Liver (tissue), 9 donors: ENCODE results near the gene ITGB7. TPM values are rescaled to one million over a fixed set of nuclear protein-coding genes. Genes with fewer than 3 reads are reported as not detected.

Experiments used
- DNase-seq: peaks from one replicate; pipeline ENCODE4 v3.0.0-alpha.2; 2017; ENCODE audit warnings: low spot score
- H3K27ac ChIP-seq, 2 donors: one replicate each; pipeline ENCODE4 v1.7.0; 2013; ENCODE audit warnings: inconsistent platforms in 2 of 2, low read length in 2 of 2, control low read depth in 1 of 2, low read depth in 1 of 2, mild to moderate bottlenecking in 1 of 2
- H3K27me3 ChIP-seq, 4 donors: one replicate each; pipeline versions ENCODE4 v1.6.1 to v1.7.0; 2013; ENCODE audit warnings: low read length in 3 of 4, inconsistent platforms in 1 of 4, mild to moderate bottlenecking in 1 of 4, moderate library complexity in 1 of 4; ENCODE audit not compliant: control insufficient read depth in 4 of 4, insufficient read depth in 4 of 4
- H3K36me3 ChIP-seq, 4 donors: one replicate each; pipeline versions ENCODE4 v1.6.1 to v1.7.0; 2013; ENCODE audit warnings: low read length in 3 of 4, mild to moderate bottlenecking in 3 of 4, low read depth in 1 of 4, moderate library complexity in 1 of 4; ENCODE audit not compliant: control insufficient read depth in 4 of 4, insufficient read depth in 3 of 4
- H3K4me1 ChIP-seq, 4 donors: one replicate each; pipeline versions ENCODE4 v1.6.1 to v1.7.0; 2013; ENCODE audit warnings: low read length in 3 of 4, mild to moderate bottlenecking in 3 of 4, moderate library complexity in 1 of 4; ENCODE audit not compliant: control insufficient read depth in 4 of 4, insufficient read depth in 4 of 4
- H3K4me3 ChIP-seq, 3 donors: one replicate each; pipeline versions ENCODE4 v1.6.1 to v1.7.0; 2013; ENCODE audit warnings: low read length in 3 of 3, control low read depth in 1 of 3, low read depth in 1 of 3, mild to moderate bottlenecking in 1 of 3
- H3K9ac ChIP-seq, 2 donors: one replicate each; pipeline ENCODE4 v1.7.0; 2013; ENCODE audit warnings: low read length in 2 of 2, mild to moderate bottlenecking in 2 of 2, moderate library complexity in 2 of 2, control low read depth in 1 of 2, low read depth in 1 of 2
- H3K9me3 ChIP-seq, 4 donors: one replicate each; pipeline versions ENCODE4 v1.6.1 to v1.7.0; 2013; ENCODE audit warnings: low read length in 3 of 4; ENCODE audit not compliant: control insufficient read depth in 4 of 4
- EGR1 ChIP-seq, 2 donors: IDR thresholded peaks; 2 replicates each; pipeline ENCODE4 v1.6.1; 2016 to 2018; ENCODE audit warnings: antibody characterized with exemption in 2 of 2, low read depth in 2 of 2
- FOXA2 ChIP-seq: IDR thresholded peaks from 2 replicates; pipeline ENCODE4 v1.6.1; 2016; ENCODE audit warnings: antibody characterized with exemption
- GABPA ChIP-seq, 2 donors: IDR thresholded peaks in 1 of 2; conservative IDR thresholded peaks in 1 of 2; 2 replicates each; pipeline ENCODE4 v1.6.1; 2016; ENCODE audit warnings: antibody characterized with exemption in 2 of 2, mild to moderate bottlenecking in 1 of 2, moderate library complexity in 1 of 2
- HNF4G ChIP-seq: IDR thresholded peaks from 2 replicates; pipeline ENCODE4 v1.6.1; 2016; ENCODE audit warnings: antibody characterized with exemption
- JUND ChIP-seq, 2 donors: IDR thresholded peaks; 2 replicates each; pipeline ENCODE4 v1.6.1; 2016; ENCODE audit warnings: antibody characterized with exemption in 2 of 2
- NR2F2 ChIP-seq: IDR thresholded peaks from 2 replicates; pipeline ENCODE4 v1.6.1; 2016; ENCODE audit warnings: antibody characterized with exemption
- RAD21 ChIP-seq, 2 donors: IDR thresholded peaks; 2 replicates each; pipeline ENCODE4 v1.6.1; 2016; ENCODE audit warnings: antibody characterized with exemption in 2 of 2, mild to moderate bottlenecking in 2 of 2
- RXRA ChIP-seq, 2 donors: IDR thresholded peaks; 2 replicates each; pipeline ENCODE4 v1.6.1; 2017 to 2018; ENCODE audit warnings: antibody characterized with exemption in 2 of 2, mild to moderate bottlenecking in 1 of 2
- SP1 ChIP-seq: IDR thresholded peaks from 2 replicates; pipeline ENCODE4 v1.6.1; 2018; ENCODE audit warnings: antibody characterized with exemption, mild to moderate bottlenecking
- YY1 ChIP-seq: IDR thresholded peaks from 2 replicates; pipeline ENCODE4 v1.6.1; 2016; ENCODE audit warnings: antibody characterized with exemption, mild to moderate bottlenecking
- WGBS: extraction: QIAGEN DNeasy Blood & Tissue Kit; methylation state at CpG from one replicate; pipeline ENCODE4 v1.1.7; 2013; 5-methylcytosine and 5-hydroxymethylcytosine counted together
- polyA plus RNA-seq, 2 donors: library from polyadenylated mRNA; stranded (reverse) in 1 of 2; unstranded in 1 of 2; fragments of 200-250 nt in 1 of 2; fragments of >200 nt in 1 of 2; fragmentation: Nextera tagmentation in 1 of 2; extraction: Ambion mirVana in 1 of 2; gene quantifications; one replicate each; pipeline versions ENCODE4 v1.2.1 to v1.2.3, GENCODE V29; 2013 to 2015
- total RNA-seq, 2 donors: library from RNA; depleted of rRNA; stranded (reverse); fragments of >200 nt; gene quantifications; one replicate each; pipeline ENCODE4 v1.2.3, GENCODE V29; 2014
- TF ChIP-seq, protein P1 (sequence below): IDR thresholded peaks from 2 replicates; pipeline ENCODE4 v1.6.1; 2016; ENCODE audit warnings: antibody characterized with exemption, mild to moderate bottlenecking
- TF ChIP-seq, protein P2 (sequence below): IDR thresholded peaks from 2 replicates; pipeline ENCODE4 v1.6.1; 2016; ENCODE audit warnings: antibody characterized with exemption
- TF ChIP-seq, protein P3 (sequence below): fragments of 150-350 bp; IDR thresholded peaks from 2 replicates; pipeline ENCODE4 v1.5.1; 2017; ENCODE audit warnings: improper control_type of control experiment, low read depth, low read length; ENCODE audit not compliant: missing input control
- TF ChIP-seq, protein P4 (sequence below): IDR thresholded peaks from 2 replicates; pipeline ENCODE4 v1.6.1; 2016; ENCODE audit warnings: antibody characterized with exemption
- TF ChIP-seq, protein P5 (sequence below): IDR thresholded peaks from 2 replicates; pipeline ENCODE4 v1.6.1; 2016; ENCODE audit warnings: antibody characterized with exemption
- donor health status: healthy.
- donor health status: healthy.
- donor health status: healthy.
- donor health status: healthy.
- donor health status: healthy.

ITGB7 gene
- total and polyA plus RNA-seq, 4 donors, result 1.7 to 2.4 (median 2.1) TPM

DNA sequence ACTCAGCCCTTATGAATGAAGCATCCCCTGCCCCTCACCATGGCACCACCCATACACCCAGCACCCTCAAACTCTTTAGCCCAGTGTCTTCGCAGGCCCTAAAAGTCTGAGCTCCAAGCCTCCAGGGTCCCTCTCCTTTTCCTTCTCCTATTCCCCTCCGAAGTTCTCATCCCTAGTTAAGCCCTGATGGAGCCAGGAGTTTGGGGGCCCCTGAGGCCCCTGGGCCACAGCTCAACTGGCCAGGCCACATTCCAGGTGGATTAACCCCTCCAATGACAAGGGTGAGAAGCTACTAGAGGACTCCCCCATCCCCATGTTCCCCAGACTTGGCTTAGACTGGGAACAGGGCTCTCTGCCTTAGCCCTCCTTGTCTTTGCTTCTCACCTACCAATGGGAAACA lies 22.4 kb upstream of the ITGB7 start (continued):
- TF ChIP-seq, protein P1, sequence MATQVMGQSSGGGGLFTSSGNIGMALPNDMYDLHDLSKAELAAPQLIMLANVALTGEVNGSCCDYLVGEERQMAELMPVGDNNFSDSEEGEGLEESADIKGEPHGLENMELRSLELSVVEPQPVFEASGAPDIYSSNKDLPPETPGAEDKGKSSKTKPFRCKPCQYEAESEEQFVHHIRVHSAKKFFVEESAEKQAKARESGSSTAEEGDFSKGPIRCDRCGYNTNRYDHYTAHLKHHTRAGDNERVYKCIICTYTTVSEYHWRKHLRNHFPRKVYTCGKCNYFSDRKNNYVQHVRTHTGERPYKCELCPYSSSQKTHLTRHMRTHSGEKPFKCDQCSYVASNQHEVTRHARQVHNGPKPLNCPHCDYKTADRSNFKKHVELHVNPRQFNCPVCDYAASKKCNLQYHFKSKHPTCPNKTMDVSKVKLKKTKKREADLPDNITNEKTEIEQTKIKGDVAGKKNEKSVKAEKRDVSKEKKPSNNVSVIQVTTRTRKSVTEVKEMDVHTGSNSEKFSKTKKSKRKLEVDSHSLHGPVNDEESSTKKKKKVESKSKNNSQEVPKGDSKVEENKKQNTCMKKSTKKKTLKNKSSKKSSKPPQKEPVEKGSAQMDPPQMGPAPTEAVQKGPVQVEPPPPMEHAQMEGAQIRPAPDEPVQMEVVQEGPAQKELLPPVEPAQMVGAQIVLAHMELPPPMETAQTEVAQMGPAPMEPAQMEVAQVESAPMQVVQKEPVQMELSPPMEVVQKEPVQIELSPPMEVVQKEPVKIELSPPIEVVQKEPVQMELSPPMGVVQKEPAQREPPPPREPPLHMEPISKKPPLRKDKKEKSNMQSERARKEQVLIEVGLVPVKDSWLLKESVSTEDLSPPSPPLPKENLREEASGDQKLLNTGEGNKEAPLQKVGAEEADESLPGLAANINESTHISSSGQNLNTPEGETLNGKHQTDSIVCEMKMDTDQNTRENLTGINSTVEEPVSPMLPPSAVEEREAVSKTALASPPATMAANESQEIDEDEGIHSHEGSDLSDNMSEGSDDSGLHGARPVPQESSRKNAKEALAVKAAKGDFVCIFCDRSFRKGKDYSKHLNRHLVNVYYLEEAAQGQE, result no peak
- TF ChIP-seq YY1, result no peak
- no peak for TF ChIP-seq RXRA (IDR thresholded peaks at IDR 0.05)

DNA sequence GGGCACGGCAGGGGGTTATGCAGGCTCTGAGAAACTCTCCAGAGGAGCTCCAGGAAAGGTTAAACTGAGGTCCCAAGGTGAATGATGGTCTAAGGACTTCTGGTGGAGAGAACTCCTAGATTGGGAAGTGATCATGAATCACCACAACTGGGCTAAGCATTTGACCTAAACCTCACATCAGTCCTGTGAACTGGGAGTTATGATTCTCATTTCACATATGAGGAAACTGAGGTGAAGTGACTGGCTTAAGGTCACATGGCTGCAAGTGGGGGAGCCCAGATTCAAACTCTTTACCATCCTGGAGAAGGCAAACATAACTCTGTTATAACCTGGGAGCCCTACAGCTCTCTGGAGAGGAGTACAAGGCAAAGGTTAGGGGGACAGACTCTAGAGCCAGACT lies 20.8 kb upstream of the ITGB7 start:
- no peak overlapping the region for H3K9ac ChIP-seq
- TF ChIP-seq RAD21 (IDR thresholded peaks at IDR 0.05) (no peak), GABPA (IDR thresholded peaks at IDR 0.05 in 1 of 2, conservative IDR thresholded peaks at IDR 0.05 in 1 of 2) (no peak), JUND (IDR thresholded peaks at IDR 0.05) (no peak), FOXA2 (no peak), NR2F2 (no peak), RXRA (IDR thresholded peaks at IDR 0.05) (no peak), HNF4G (no peak), SP1 (no peak), EGR1 (IDR thresholded peaks at IDR 0.05; ENCODE audit: low read depth in 2 of 2) (no peak)
- TF ChIP-seq, protein P2, sequence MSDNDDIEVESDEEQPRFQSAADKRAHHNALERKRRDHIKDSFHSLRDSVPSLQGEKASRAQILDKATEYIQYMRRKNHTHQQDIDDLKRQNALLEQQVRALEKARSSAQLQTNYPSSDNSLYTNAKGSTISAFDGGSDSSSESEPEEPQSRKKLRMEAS, result no peak
- TF ChIP-seq, protein P3, sequence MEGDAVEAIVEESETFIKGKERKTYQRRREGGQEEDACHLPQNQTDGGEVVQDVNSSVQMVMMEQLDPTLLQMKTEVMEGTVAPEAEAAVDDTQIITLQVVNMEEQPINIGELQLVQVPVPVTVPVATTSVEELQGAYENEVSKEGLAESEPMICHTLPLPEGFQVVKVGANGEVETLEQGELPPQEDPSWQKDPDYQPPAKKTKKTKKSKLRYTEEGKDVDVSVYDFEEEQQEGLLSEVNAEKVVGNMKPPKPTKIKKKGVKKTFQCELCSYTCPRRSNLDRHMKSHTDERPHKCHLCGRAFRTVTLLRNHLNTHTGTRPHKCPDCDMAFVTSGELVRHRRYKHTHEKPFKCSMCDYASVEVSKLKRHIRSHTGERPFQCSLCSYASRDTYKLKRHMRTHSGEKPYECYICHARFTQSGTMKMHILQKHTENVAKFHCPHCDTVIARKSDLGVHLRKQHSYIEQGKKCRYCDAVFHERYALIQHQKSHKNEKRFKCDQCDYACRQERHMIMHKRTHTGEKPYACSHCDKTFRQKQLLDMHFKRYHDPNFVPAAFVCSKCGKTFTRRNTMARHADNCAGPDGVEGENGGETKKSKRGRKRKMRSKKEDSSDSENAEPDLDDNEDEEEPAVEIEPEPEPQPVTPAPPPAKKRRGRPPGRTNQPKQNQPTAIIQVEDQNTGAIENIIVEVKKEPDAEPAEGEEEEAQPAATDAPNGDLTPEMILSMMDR, result no peak
- TF ChIP-seq, protein P4, sequence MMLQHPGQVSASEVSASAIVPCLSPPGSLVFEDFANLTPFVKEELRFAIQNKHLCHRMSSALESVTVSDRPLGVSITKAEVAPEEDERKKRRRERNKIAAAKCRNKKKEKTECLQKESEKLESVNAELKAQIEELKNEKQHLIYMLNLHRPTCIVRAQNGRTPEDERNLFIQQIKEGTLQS, result no peak
- TF ChIP-seq, protein P5, sequence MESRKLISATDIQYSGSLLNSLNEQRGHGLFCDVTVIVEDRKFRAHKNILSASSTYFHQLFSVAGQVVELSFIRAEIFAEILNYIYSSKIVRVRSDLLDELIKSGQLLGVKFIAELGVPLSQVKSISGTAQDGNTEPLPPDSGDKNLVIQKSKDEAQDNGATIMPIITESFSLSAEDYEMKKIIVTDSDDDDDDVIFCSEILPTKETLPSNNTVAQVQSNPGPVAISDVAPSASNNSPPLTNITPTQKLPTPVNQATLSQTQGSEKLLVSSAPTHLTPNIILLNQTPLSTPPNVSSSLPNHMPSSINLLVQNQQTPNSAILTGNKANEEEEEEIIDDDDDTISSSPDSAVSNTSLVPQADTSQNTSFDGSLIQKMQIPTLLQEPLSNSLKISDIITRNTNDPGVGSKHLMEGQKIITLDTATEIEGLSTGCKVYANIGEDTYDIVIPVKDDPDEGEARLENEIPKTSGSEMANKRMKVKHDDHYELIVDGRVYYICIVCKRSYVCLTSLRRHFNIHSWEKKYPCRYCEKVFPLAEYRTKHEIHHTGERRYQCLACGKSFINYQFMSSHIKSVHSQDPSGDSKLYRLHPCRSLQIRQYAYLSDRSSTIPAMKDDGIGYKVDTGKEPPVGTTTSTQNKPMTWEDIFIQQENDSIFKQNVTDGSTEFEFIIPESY, result no peak
- no peaks in the 10 kb centered on the region for H3K9me3 ChIP-seq
- H3K36me3 ChIP-seq, result no peaks in the 10 kb centered on the region
- no peaks in the 10 kb centered on the region for H3K27me3 ChIP-seq
- peaks cover 0 to 6% (median 2%) of the 10 kb centered on the region in 4 donors for H3K4me1 ChIP-seq
- DNase-seq, result no peak
- H3K4me3 ChIP-seq, result no peak overlapping the region
- no peak overlapping the region for H3K27ac ChIP-seq
- 88% methylated on average over 1 of the region's 1 CpG for WGBS
